ENCODE results near the gene NCOA1.

The NCOA1 gene

DNA sequence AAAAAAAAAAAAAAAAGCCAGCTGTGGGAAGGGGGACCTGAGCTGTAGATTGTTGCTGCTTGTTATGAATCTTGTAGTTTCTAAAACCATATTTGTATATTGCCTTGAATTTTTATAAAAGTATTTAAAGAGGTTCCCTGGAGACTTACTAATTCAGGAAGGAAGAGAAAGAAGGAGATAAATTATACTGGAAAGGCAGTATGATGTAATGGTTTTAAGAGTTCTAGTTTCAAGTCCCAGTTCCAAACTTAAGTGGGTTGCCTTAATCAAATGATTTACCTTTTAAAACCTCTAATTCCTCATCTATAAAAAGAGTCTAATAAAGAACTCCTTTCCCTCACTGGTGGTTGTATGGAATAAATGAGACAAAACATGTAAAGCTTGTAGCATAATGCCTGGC lies 240.0 kb downstream of the NCOA1 start:
- intact Hi-C loops (cut with DNase I; ENCODE audit: low total_unique reads): no loop called here
- H3K27me3 ChIP-seq: no peaks in the 10 kb centered on the region
- H3K4me3 ChIP-seq: no peak overlapping the region
- TF ChIP-seq, protein P1, sequence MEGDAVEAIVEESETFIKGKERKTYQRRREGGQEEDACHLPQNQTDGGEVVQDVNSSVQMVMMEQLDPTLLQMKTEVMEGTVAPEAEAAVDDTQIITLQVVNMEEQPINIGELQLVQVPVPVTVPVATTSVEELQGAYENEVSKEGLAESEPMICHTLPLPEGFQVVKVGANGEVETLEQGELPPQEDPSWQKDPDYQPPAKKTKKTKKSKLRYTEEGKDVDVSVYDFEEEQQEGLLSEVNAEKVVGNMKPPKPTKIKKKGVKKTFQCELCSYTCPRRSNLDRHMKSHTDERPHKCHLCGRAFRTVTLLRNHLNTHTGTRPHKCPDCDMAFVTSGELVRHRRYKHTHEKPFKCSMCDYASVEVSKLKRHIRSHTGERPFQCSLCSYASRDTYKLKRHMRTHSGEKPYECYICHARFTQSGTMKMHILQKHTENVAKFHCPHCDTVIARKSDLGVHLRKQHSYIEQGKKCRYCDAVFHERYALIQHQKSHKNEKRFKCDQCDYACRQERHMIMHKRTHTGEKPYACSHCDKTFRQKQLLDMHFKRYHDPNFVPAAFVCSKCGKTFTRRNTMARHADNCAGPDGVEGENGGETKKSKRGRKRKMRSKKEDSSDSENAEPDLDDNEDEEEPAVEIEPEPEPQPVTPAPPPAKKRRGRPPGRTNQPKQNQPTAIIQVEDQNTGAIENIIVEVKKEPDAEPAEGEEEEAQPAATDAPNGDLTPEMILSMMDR (IDR thresholded peaks at IDR 0.05): no peak
- H3K27ac ChIP-seq: no peak overlapping the region
- H3K4me1 ChIP-seq: no peaks in the 10 kb centered on the region
- H3K36me3 ChIP-seq: peaks cover 24 to 41% (median 31%) of the 10 kb centered on the region in 3 donors
- no peaks in the 10 kb centered on the region for H3K9me3 ChIP-seq
- DNase-seq: no peak

- H3K4me1 ChIP-seq: no peaks in the 10 kb centered on the region
- no peak overlapping the region for H3K4me3 ChIP-seq
- H3K27ac ChIP-seq: no peak overlapping the region
- TF ChIP-seq, protein P1 (IDR thresholded peaks at IDR 0.05): no peak
- intact Hi-C loops (cut with DNase I; ENCODE audit: low total_unique reads): no loop called here
- no peak for DNase-seq
- no peaks in the 10 kb centered on the region for H3K27me3 ChIP-seq
- H3K9me3 ChIP-seq: no peaks in the 10 kb centered on the region
- H3K36me3 ChIP-seq: peaks cover 24 to 36% (median 28%) of the 10 kb centered on the region in 3 donors
These were observed 240.9 kb downstream of the NCOA1 start for GRCh38 chr2:24731923-24732322.

DNA sequence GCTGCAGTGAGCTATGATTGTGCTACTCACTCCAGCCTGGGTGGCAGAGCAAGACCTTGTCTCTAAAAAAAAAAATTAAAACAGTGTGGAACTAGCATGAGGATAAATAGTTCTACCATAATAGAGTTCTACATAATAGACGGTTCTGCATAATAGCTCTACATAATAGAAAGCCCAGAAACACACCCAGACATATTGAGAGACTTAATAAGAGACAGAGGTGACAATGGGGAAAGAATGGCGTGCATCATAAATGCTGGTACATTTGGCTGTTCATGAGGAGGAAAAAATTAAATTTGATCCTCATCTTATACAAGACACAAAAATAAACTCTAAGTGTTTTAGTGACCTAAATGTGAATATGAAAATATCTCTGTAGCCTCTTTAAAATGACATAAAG lies 243.7 kb downstream of the NCOA1 start:
- intact Hi-C loops (cut with DNase I; ENCODE audit: low total_unique reads): no loop called here
- Histone ChIP-seq H3K4me3 (no peak overlapping the region), H3K27ac (no peak overlapping the region), H3K27me3 (no peaks in the 10 kb centered on the region), H3K36me3 (peaks cover 12 to 19% (median 13%) of the 10 kb centered on the region in 3 donors), H3K9me3 (no peaks in the 10 kb centered on the region), H3K4me1 (no peaks in the 10 kb centered on the region)
- DNase-seq: no peak
- TF ChIP-seq, protein P1 (IDR thresholded peaks at IDR 0.05): no peak

DNA sequence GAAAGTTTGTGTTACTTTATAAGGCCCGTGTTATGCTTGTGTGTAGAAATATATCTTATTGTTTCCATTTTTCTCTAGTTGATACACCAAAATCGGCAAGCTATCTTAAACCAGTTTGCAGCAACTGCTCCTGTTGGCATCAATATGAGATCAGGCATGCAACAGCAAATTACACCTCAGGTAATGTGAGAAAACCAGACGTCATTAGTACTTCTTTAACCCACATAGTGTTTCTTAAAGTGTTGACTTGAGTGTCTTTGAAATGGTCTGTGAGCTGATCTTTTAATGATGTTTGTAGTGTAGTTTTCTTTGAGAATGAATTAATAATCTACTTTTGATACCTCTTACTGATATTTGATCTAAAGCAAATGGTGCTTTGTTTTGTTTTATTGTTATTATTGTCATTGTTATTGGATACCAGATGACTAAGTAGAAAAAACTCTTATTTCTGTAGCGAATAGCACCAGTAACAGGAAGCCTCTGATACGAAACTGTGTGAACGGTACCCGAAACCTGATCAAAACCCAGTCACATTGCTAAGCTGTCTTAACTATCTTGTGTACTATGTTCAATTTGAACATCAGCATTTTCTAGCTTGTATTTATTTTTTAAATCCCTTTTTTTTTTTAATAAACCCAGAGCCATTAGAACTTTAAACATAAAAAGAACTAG lies 248.4 kb downstream of the NCOA1 start:
- no peak overlapping the region for H3K27ac ChIP-seq
- H3K4me1 ChIP-seq: no peaks in the 10 kb centered on the region
- no peak for DNase-seq
- TF ChIP-seq, protein P1 (IDR thresholded peaks at IDR 0.05): no peak
- H3K4me3 ChIP-seq: no peak overlapping the region
- peaks cover 13 to 23% (median 13%) of the 10 kb centered on the region in 3 donors for H3K36me3 ChIP-seq
- no peaks in the 10 kb centered on the region for H3K9me3 ChIP-seq
- no peaks in the 10 kb centered on the region for H3K27me3 ChIP-seq
- intact Hi-C loops (cut with DNase I; ENCODE audit: low total_unique reads): no loop called here

GRCh38 chr2:24740142-24740541 lies 249.1 kb downstream of the NCOA1 start:
- no peaks in the 10 kb centered on the region for H3K27me3 ChIP-seq
- DNase-seq: no peak
- H3K9me3 ChIP-seq: no peaks in the 10 kb centered on the region
- TF ChIP-seq, protein P1 (IDR thresholded peaks at IDR 0.05): no peak
- peaks cover 13 to 21% (median 13%) of the 10 kb centered on the region in 3 donors for H3K36me3 ChIP-seq
- H3K27ac ChIP-seq: no peak overlapping the region
- H3K4me1 ChIP-seq: no peaks in the 10 kb centered on the region
- H3K4me3 ChIP-seq: no peak overlapping the region
- intact Hi-C loops (cut with DNase I; ENCODE audit: low total_unique reads): no loop called here

All from tibial artery (tissue), 4 donors.